Caco-2 (cell line): ENCODE data around the gene LRP1. TPM values are rescaled to one million over a fixed set of nuclear protein-coding genes. Genes with fewer than 3 reads are reported as not detected.

ENCODE experiments used
- BruUV-seq: library from RNA; stranded (reverse); fragments of 400-500 nt; replicated peaks from 2 replicates; lab custom pipeline; 2021; lab: Mats Ljungman, UMichigan
- CTCF ChIA-PET: fragments of 300-600 bp; sonication (Branson Sonifier 250); formaldehyde crosslinking; loops from one replicate; lab custom pipeline; 2022; ENCODE audit warnings: antibody characterized with exemption; lab: Charles Lee
- POLR2A ChIA-PET: fragments of 300-600 bp; sonication (Branson Sonifier 250); formaldehyde crosslinking; loops from one replicate; lab custom pipeline; 2022; ENCODE audit warnings: antibody characterized with exemption; lab: Charles Lee
- DNase-seq, 2 experiments: peaks; one replicate each; pipeline versions ENCODE4 v3.0.0 to v3.0.0-alpha.2; 2020 to 2022
- H3K27me3 ChIP-seq: replicated peaks from 2 replicates; pipeline ENCODE4 v1.6.0; 2011; ENCODE audit warnings: low read length; ENCODE audit not compliant: control insufficient read depth, insufficient read depth
- H3K36me3 ChIP-seq: 2 replicates; pipeline ENCODE4 v1.5.1; 2011; ENCODE audit warnings: low read length; ENCODE audit not compliant: control insufficient read depth, insufficient read depth
- H3K4me1 ChIP-seq: fragments of 250-450 bp; sonication (Bioruptor Pico); 2 replicates; pipeline ENCODE4 v1.5.1; 2020; ENCODE audit warnings: mild to moderate bottlenecking
- H3K4me3 ChIP-seq: 2 replicates; pipeline ENCODE4 v1.5.1; 2011; ENCODE audit warnings: low read depth, mild to moderate bottlenecking, control low read depth, low read length
- H3K9me3 ChIP-seq: fragments of 250-450 bp; sonication (Bioruptor Pico); 2 replicates; pipeline ENCODE4 v1.5.1; 2020; ENCODE audit warnings: mild to moderate bottlenecking, moderate library complexity
- H3K27ac Mint-ChIP-seq: one replicate; pipeline ENCODE4 v1.8.0; 2022; ENCODE audit warnings: mixed read lengths; ENCODE audit not compliant: unreplicated experiment
- H3K27me3 Mint-ChIP-seq: one replicate; pipeline ENCODE4 v1.8.0; 2022; ENCODE audit warnings: mixed read lengths; ENCODE audit not compliant: insufficient read depth, unreplicated experiment
- H3K36me3 Mint-ChIP-seq: one replicate; pipeline ENCODE4 v1.8.0; 2022; ENCODE audit warnings: mild to moderate bottlenecking, mixed read lengths; ENCODE audit not compliant: insufficient read depth, unreplicated experiment
- H3K4me1 Mint-ChIP-seq: one replicate; pipeline ENCODE4 v1.8.0; 2022; ENCODE audit warnings: low read depth, mixed read lengths; ENCODE audit not compliant: unreplicated experiment
- H3K4me3 Mint-ChIP-seq: one replicate; pipeline ENCODE4 v1.8.0; 2022; ENCODE audit warnings: mild to moderate bottlenecking, moderate library complexity, mixed read lengths; ENCODE audit not compliant: unreplicated experiment
- H3K9me3 Mint-ChIP-seq: one replicate; pipeline ENCODE4 v1.8.0; 2022; ENCODE audit warnings: mixed read lengths; ENCODE audit not compliant: unreplicated experiment
- intact Hi-C: fragments of 100-400 bp; cut with micrococcal nuclease; formaldehyde crosslinking; loops from one replicate; pipeline ENCODE4 v1.10.0; 2022; ENCODE audit not compliant: unreplicated experiment
- total RNA-seq: library from RNA; stranded (reverse); gene quantifications from 2 replicates; pipeline ENCODE4 v1.2.3, GENCODE V29; 2022
- TF ChIP-seq, protein P1 (sequence below), 2 experiments: fragments of 200-600 bp in 1 of 2; IDR thresholded peaks; 1 replicate in 1 of 2; 2 replicates in 1 of 2; pipeline versions ENCODE4 v1.5.1 to v1.8.0; 2011 to 2022; ENCODE audit warnings: antibody characterized with exemption in 1 of 2, control low read depth in 1 of 2, inconsistent platforms in 1 of 2, low read depth in 1 of 2, low read length in 1 of 2, mild to moderate bottlenecking in 1 of 2, moderate library complexity in 1 of 2; ENCODE audit not compliant: insufficient read depth in 1 of 2, severe bottlenecking in 1 of 2, unreplicated experiment in 1 of 2

Gene LRP1
- total RNA-seq, 1 experiment from 2014 or later: 111 TPM

DNA sequence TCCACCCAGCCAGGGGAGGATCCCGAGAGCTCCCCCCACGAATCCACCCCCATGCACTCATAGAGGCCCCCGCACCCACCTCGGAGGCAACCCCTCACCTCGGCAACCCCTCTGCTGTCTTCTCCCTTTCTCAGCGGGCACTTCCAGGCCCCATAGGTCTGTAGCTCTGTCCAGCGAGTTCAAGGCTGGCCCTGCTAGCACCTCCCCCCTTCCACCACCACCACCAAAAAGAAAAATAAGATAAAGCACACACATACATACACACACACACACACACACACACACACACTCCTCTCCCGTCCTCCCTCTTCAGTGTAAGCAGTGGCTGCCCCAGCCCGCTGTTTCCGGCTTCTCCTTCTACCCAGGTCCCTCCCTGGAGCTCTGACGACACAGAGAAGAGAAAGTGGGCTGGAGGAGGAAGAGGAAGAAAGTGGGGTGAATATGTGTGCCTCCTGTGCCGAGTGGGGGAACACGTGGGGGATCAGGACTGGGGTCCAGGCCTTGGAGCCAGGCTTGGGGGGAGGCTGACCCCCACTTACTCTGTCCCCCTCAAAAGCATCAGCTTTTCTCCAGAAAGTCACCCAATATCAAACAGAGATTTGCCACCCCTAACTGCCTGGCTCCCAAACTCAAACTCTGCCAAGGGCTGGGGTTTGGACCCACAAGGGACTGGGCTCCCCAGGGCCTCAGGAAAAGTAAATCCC lies 17.1 kb upstream of the LRP1 start, which contains the start of gene STAT6:
Gene STAT6 (minus strand): TSS at position 332 of the 704 bp plus-strand sequence. CDS start 3,084 bp downstream, outside the sequence.
- POLR2A ChIA-PET: interaction anchor here (0.7 to 3.4 kb wide), 8 partner anchors 10 to 386 kb away, joined by 3 to 56 read pairs (median 13); partner anchors contain the start of genes NAB2, NACA and NEMP1
- no TSS peak for BruUV-seq
- Mint-ChIP-seq H3K27ac (peak within 1 kb of the TSS; percentile 84), H3K9me3 (no peaks in the 10 kb centered on the region), H3K27me3 (no peaks in the 10 kb centered on the region), H3K4me3 (peak within 1 kb of the TSS; percentile 89), H3K4me1 (peaks cover 13% of the 10 kb centered on the region), H3K36me3 (peaks cover 15% of the 10 kb centered on the region)
- DNase-seq: peak in 1 of 2 experiments; percentile 53
- Histone ChIP-seq H3K27me3 (no peaks in the 10 kb centered on the region), H3K36me3 (no peaks in the 10 kb centered on the region; the same call in 1 of the 2 replicates), H3K4me1 (0 out of 2 replicates have a peak, but pooled peaks cover 3% of the 10 kb centered on the region), H3K4me3 (peak within 1 kb of the TSS; percentile 43), H3K9me3 (no peaks in the 10 kb centered on the region)
- intact Hi-C loops: loop anchor here (1.0 kb wide), 2 partner anchors 9 to 24 kb away; no protein-coding TSS in a partner anchor
- CTCF ChIA-PET: interaction anchor here (0.6 to 3.0 kb wide), 35 partner anchors 8 to 590 kb away, joined by 3 to 195 read pairs (median 7); partner anchors contain the start of genes LRP1, LRP1-AS, NAB2 and NEMP1
- TF ChIP-seq, protein P1, sequence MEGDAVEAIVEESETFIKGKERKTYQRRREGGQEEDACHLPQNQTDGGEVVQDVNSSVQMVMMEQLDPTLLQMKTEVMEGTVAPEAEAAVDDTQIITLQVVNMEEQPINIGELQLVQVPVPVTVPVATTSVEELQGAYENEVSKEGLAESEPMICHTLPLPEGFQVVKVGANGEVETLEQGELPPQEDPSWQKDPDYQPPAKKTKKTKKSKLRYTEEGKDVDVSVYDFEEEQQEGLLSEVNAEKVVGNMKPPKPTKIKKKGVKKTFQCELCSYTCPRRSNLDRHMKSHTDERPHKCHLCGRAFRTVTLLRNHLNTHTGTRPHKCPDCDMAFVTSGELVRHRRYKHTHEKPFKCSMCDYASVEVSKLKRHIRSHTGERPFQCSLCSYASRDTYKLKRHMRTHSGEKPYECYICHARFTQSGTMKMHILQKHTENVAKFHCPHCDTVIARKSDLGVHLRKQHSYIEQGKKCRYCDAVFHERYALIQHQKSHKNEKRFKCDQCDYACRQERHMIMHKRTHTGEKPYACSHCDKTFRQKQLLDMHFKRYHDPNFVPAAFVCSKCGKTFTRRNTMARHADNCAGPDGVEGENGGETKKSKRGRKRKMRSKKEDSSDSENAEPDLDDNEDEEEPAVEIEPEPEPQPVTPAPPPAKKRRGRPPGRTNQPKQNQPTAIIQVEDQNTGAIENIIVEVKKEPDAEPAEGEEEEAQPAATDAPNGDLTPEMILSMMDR (IDR thresholded peaks at IDR 0.05; ENCODE audit: insufficient read depth in 1 of 2, low read depth in 1 of 2, low read length in 1 of 2, severe bottlenecking in 1 of 2, unreplicated experiment in 1 of 2): no peak

DNA sequence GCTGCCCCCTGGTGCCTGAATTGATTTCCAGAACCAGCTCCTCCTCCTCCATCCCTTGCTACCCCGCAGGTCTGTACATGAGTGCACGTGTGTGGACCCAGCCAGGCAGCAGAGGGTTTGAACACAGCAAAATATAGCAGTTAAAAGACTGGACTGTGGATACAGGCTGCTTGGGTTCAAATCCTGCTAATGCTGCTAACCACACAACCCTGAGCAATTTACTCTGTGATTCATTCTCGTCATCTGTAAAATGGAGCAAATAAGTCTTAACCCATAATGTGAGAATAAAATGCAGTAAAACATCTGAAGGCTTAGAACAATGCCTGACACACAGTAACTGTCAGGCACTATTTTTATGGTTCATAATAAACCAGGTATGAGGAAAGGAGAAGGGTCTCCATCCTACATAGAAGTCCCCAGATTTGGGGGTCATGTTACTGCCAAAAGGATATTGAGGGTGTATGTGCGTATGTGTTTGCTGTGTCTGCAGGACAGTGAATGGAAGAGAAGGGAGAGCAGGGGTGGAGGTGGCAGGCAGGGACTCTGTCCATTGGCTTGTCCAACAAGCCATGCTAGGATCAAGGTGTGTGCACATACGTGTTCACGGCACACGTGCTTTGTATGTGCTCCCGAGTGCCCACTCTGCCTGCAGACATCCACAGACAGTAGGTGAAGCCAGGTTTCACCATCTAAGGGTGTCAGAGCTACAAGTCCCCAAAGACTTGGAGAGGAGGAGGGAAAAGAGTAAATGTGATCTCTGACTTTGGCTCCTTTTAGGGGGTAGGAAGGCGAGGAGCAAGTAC lies 15.6 kb upstream of the LRP1 start:
- intact Hi-C loops: loop anchor here (1.0 to 2.0 kb wide), 3 partner anchors 43 to 272 kb away; no protein-coding TSS in a partner anchor

More for the DNA sequence above, 15.6 kb upstream of the LRP1 start:
- ChIA-PET POLR2A (interaction anchor here (0.6 to 3.4 kb wide), 9 partner anchors 11 to 387 kb away, joined by 3 to 56 read pairs (median 11); partner anchors contain the start of genes LRP1, NAB2, NACA and NEMP1), CTCF (interaction anchor here (0.6 to 3.0 kb wide), 37 partner anchors 9 to 476 kb away, joined by 3 to 195 read pairs (median 6); partner anchors contain the start of genes LRP1, LRP1-AS, NAB2 and NEMP1)
- no TSS peak for BruUV-seq
- Mint-ChIP-seq H3K27ac (peak overlapping the region; percentile 84), H3K4me1 (peaks cover 13% of the 10 kb centered on the region), H3K27me3 (peaks cover 3% of the 10 kb centered on the region), H3K4me3 (peak overlapping the region; percentile 89), H3K36me3 (peaks cover 15% of the 10 kb centered on the region), H3K9me3 (no peaks in the 10 kb centered on the region)
- Histone ChIP-seq H3K27me3 (no peaks in the 10 kb centered on the region), H3K36me3 (no peaks in the 10 kb centered on the region), H3K9me3 (no peaks in the 10 kb centered on the region), H3K4me1 (0 out of 2 replicates have a peak, but pooled peaks cover 3% of the 10 kb centered on the region), H3K4me3 (no peak overlapping the region)
- DNase-seq: no peak
- TF ChIP-seq, protein P1 (IDR thresholded peaks at IDR 0.05; ENCODE audit: insufficient read depth in 1 of 2, low read depth in 1 of 2, low read length in 1 of 2, severe bottlenecking in 1 of 2, unreplicated experiment in 1 of 2): peak in 1 of 2 experiments; percentile 79
